BJ (cell line): ENCODE results near the gene ARHGAP24. TPM values are rescaled to one million over a fixed set of nuclear protein-coding genes. Genes with fewer than 3 reads are reported as not detected.

Experiments
- CTCF ChIA-PET: fragments of 350-600 bp; formaldehyde crosslinking; extraction: SDS; loops from one replicate; lab custom pipeline; 2021; ENCODE audit warnings: antibody characterized with exemption, inconsistent platforms; lab: Yijun Ruan, JAX
- POLR2A ChIA-PET: fragments of 300-600 bp; sonication (Branson Sonifier 250); formaldehyde crosslinking; extraction: SDS; loops from one replicate; lab custom pipeline; 2021; ENCODE audit warnings: antibody characterized with exemption; lab: Charles Lee
- DNase-seq: peaks from one replicate; pipeline ENCODE4 v3.0.0-alpha.2; 2011; ENCODE audit warnings: low read depth
- H3K27me3 ChIP-seq: 2 replicates; pipeline ENCODE4 v1.6.0; 2011; ENCODE audit warnings: low read length; ENCODE audit not compliant: control insufficient read depth, insufficient read depth
- H3K36me3 ChIP-seq: 2 replicates; pipeline ENCODE4 v1.5.1; 2011; ENCODE audit warnings: low read length; ENCODE audit not compliant: control insufficient read depth, insufficient read depth
- H3K4me3 ChIP-seq: 2 replicates; pipeline ENCODE4 v1.5.1; 2011; ENCODE audit warnings: low read depth, mild to moderate bottlenecking, control low read depth, low read length
- polyA plus RNA-seq: library from polyadenylated mRNA; depleted of rRNA; stranded (reverse); fragments of >200 nt; gene quantifications from 2 replicates; pipeline ENCODE4 v1.2.3, GENCODE V29; 2011
- TF ChIP-seq, protein P1 (sequence below): IDR thresholded peaks from 2 replicates; pipeline ENCODE4 v1.5.1; 2011; ENCODE audit warnings: low read depth, mild to moderate bottlenecking, control low read depth, inconsistent platforms, low read length, moderate library complexity; ENCODE audit not compliant: insufficient read depth

ARHGAP24 gene
- polyA plus RNA-seq, 1 experiment, result 17.7 TPM

DNA sequence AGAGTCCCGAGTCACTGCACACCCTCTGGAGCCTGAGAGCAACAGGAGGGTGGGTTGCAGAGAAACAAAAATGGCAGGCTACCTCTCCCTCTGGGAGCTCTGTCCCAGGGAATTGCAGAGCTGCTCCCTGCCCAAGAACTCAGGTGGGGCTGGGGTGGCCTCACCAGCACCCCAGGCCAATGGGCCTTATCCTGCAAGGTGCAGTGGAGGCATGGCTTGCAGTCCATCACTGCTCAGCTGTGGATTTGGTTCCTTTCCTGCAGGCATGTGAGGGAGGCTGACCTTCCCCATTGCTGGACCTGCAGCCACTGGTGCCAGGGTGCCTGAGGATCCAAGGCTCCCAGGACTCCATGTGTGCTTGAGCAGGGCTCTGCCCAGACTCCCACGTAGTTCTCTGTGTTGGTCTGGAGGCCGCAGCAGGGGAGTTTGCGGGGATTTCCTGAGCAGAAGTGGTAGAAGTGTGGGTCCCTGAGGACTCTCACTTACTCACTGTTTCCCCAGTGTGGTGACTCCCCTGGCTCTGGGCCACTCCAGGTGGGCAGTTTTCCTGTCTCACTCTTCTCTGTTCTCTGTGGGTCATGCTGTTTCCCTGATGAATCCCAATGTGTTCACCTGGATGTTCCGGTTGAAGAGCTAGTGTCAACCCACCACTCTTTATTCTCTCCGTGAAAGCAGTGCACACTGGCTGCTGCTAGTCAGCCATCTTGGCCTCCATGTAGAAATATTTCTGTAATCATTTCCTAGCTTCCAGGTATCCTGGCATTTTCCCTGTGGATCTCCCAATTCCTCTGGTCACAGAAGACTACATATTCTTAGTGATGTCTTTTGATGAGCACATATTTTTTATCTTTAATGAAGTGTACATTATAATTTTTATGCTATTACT, 82.3 kb downstream of the ARHGAP24 start:
- Histone ChIP-seq H3K27me3 (no peaks in the 10 kb centered on the region), H3K4me3 (no peak overlapping the region), H3K36me3 (no peaks in the 10 kb centered on the region)
- ChIA-PET POLR2A (no interaction called here), CTCF (interaction anchor here (0.8 kb wide), 1 partner anchor 55 kb away, joined by 3 read pairs; no protein-coding TSS in a partner anchor)
- TF ChIP-seq, protein P1, sequence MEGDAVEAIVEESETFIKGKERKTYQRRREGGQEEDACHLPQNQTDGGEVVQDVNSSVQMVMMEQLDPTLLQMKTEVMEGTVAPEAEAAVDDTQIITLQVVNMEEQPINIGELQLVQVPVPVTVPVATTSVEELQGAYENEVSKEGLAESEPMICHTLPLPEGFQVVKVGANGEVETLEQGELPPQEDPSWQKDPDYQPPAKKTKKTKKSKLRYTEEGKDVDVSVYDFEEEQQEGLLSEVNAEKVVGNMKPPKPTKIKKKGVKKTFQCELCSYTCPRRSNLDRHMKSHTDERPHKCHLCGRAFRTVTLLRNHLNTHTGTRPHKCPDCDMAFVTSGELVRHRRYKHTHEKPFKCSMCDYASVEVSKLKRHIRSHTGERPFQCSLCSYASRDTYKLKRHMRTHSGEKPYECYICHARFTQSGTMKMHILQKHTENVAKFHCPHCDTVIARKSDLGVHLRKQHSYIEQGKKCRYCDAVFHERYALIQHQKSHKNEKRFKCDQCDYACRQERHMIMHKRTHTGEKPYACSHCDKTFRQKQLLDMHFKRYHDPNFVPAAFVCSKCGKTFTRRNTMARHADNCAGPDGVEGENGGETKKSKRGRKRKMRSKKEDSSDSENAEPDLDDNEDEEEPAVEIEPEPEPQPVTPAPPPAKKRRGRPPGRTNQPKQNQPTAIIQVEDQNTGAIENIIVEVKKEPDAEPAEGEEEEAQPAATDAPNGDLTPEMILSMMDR, result no peak
- DNase-seq, result no peak

- Histone ChIP-seq H3K36me3 (no peaks in the 10 kb centered on the region), H3K4me3 (no peak overlapping the region), H3K27me3 (no peaks in the 10 kb centered on the region)
- POLR2A ChIA-PET, result no interaction called here
- no peak for DNase-seq
- TF ChIP-seq, protein P1, result no peak
- CTCF ChIA-PET, result interaction anchor here (1.5 kb wide), 1 partner anchor 23 kb away, joined by 3 read pairs; no protein-coding TSS in a partner anchor
These were observed 91.0 kb downstream of the ARHGAP24 start for GRCh38 chr4:85565761-85566480.

GRCh38 chr4:85569730-85570299, 94.9 kb downstream of the ARHGAP24 start:
- H3K4me3 ChIP-seq, result no peak overlapping the region
- TF ChIP-seq, protein P1, result no peak
- POLR2A ChIA-PET, result no interaction called here
- CTCF ChIA-PET, result interaction anchor here (1.2 kb wide), 1 partner anchor 105 kb away, joined by 3 read pairs; no protein-coding TSS in a partner anchor
- no peaks in the 10 kb centered on the region for H3K27me3 ChIP-seq
- H3K36me3 ChIP-seq, result no peaks in the 10 kb centered on the region
- no peak for DNase-seq

DNA sequence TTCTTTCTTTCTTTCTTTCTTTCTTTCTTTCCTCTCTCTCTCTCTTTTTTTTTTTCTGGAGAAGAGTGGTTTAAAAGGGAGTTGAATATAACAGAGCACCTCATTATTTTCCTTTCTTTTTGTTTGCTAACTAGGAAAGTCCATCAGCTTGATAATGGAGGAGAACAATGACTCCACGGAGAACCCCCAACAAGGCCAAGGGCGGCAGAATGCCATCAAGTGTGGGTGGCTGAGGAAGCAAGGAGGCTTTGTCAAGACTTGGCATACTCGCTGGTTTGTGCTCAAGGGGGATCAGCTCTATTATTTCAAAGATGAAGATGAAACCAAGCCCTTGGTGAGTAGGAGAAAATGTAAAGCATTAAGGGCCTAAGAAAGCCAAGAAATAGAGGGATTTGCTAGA, 95.4 kb downstream of the ARHGAP24 start:
- no peak for DNase-seq
- TF ChIP-seq, protein P1, result no peak
- Histone ChIP-seq H3K36me3 (no peaks in the 10 kb centered on the region), H3K4me3 (no peak overlapping the region), H3K27me3 (no peaks in the 10 kb centered on the region)
- POLR2A ChIA-PET, result no interaction called here
- CTCF ChIA-PET, result interaction anchor here (1.2 kb wide), 1 partner anchor 105 kb away, joined by 3 read pairs; no protein-coding TSS in a partner anchor

DNA sequence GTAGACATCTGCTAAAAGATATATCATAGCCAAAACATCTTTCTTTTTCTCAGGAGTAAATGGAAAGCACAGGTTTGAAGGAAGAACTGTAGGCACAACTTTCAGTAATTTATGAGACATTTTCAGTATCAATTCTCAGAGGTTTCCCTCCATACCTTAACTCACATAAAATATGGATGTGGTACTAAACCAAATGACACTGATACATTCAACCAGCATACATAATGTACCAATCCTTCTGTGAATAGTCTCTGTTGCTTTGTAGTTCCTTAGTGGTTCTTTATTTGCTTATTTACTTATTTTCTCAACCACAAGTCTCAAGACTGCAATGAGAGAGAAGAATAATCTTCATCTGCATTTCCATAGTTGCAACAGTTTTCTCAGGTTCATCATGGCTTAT, 96.1 kb downstream of the ARHGAP24 start:
- ChIA-PET POLR2A (no interaction called here), CTCF (no interaction called here)
- Histone ChIP-seq H3K4me3 (no peak overlapping the region), H3K36me3 (no peaks in the 10 kb centered on the region), H3K27me3 (no peaks in the 10 kb centered on the region)
- TF ChIP-seq, protein P1, result no peak
- no peak for DNase-seq
